Measurements from ENCODE around the gene ARID5A.
"Not testable (repeated sequence)": the region's sequence is repeated elsewhere in the genome, so short reads cannot be mapped to it uniquely, and the experiment has no call there.

The ARID5A gene

DNA sequence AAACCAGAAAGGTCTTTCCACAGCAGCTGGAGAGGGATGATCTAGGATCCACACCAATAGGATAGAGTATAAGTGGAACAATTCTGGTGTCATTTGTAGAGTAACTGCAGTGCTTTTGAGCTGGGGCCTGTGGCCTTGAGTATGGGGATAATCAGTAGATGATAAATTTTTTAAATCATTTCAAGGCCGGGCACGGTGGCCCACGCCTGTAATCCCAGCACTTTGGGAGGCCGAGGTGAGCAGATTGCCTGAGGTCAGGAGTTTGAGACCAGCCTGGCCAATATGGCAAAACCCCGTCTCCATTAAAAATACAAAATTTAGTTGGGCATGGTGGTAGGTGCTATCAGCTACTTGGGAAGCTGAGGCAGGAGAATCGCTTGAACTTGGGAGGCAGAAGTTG lies 20.9 kb downstream of the ARID5A start:
- DNase-seq = not testable (repeated sequence)

DNA sequence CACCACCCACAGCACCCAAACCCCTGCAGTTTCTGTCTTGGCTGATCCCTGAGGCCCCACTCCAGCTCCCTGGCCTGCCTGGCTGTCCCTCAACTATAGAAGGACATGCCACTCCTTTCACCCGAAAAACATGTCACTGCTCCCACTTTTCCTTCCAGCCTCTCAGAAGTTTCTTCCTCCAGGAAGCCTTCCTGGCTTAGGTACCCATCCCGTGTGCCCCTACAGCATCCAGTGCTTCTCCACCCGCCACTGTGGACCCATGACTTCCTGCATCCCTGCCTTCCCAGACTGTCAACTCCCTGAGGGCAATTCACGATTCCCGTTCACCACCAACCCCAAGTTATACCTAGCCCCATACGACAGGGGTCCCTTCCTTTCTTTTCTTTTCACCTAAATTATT lies 21.5 kb downstream of the ARID5A start:
- DNase-seq = no peak

DNA sequence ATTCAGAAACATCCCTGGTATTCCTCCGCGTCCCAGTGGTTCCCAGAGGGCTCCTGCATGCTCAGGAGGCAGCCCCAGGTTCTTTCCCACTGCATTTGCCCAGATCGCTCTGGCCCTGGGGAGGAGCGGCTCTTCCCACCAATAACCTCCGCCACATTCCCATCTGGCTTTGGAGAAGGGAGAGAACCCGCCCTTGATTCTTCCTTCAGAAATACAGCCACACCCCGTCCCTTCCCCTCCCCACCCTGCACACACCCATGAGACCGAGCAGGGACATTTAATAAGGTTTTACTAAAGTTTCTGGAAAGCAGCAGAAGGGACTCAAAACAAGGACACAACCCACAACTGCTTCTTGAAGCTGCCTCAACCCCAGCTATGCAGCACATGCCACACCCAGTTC lies 21.9 kb downstream of the ARID5A start:
- DNase-seq = no peak

DNA sequence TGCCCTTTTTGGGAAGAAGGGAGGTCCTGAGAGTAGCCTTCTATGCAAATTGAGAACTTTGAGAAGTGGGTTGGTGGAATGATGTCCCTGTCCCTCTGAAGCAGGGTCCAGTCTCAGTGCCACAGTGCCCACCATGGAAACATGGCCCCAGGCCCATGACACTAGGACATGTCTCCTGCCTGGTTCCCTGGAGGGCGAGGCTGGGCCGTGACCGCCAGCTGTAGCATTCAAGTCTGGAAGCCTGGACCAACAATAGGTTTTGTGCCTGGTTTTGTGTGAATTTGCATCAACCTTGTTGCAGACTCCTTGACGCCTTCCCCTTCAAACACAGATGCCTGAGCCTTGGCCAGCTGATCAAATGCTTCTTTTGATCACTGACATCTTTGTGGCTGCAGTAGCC lies 27.5 kb downstream of the ARID5A start:
- no peak for DNase-seq

DNA sequence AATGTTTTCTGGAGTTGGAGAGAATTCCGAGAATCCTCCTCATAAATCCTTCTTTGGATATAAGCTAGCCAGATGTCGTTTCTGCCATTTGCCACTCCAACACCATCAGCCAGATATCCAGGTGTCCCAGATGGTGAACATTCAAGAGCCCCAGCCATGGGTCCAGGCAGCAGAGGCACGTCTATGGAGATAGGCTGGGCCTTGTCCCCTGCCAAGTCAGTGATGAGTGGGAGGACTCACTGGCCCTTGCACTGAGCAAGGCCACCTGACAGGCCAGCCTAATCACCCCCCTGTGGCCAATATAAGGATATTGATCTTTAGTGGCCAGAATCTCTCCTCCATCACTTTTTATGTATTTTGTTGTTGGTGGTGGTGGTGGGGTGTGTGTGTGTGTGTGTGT lies 28.0 kb downstream of the ARID5A start:
- no peak for DNase-seq

DNA sequence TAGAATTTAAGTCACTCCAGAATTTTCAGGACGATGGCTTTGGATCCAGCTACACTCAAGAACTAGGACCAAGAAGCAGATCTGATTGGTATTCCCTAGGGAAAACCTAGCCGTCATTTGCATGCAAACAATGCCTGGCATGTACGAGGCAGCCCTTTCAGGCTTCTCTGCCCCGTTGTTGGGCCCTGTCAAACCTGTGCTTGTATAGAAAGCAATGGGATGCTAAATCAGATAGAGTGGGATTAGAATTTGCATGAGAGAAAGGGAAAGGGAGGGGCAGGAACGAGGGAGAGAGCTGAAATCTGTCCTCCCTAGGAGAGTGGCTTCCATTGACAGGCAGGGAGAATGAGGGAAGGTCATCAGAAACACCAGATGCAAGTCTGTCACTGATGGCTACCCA lies 28.6 kb downstream of the ARID5A start:
- DNase-seq = no peak

DNA sequence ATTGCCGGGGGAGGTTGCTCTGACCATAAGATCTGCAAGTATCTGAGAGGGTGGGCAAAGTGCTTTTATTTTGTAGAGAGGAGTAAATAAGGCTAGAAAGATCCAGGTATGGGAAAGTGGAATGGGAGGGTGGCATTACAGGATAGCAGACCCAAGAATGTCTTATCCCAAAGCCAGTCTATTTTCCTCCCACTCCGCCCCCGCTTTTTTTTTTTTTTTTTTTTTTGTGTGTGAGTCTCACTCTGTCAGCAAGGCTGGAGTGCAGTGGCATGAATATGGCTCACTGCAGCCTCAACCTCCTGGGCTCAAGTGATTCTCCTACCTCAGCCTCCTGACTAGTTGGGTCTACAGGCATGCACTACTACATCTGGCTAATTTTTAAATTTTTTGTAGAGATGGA lies 31.5 kb downstream of the ARID5A start:
- no peak for DNase-seq

DNA sequence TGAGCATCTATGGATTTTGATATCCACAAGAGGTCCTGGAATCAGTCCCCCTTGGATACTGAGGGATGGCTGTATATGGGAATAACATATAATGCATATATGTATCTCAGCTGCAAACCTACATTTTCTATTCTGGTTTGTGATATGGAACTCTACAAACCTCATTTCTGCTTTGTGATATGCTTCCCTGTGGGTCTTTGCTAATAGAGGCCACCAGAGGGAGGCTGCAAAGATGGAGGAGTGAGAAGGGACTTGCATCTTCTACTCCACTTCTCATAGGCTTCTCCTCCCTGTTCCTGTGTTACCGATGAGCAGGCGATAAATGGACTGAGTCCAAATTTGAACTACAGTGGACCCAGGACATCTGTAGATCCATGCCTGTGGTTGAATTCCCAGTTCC lies 37.8 kb downstream of the ARID5A start:
- no peak for DNase-seq

DNA sequence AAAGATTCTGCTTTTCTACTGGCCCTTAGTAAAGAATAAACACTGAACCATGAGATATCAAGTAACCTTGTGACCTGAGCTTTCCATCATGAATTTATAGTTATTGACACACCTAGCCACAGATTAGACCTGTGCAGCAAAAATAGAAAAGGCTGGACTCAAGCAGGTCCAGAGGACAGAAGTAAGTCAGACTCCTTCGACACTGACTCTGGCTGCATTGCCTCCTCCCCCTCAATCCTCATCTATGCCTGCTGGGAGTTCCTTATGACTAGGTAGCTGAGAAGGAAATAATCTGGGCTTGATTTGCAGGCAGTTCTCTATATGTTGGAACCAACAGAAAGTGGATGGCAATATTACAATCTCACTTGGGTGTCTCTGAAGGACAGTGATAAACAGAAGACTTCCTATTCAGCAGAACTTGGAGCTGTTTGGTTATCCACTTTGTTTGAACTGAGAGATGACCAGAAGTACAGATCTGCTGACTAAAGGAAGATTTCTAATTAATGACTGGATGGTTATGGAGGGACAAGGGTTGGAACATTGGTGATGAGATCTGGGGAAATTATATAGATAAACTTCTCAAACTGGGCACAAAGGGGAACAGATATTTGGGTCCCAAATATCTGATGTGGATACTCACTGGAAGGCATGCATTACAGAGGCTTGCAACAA lies 39.4 kb downstream of the ARID5A start:
- DNase-seq = no peak

DNA sequence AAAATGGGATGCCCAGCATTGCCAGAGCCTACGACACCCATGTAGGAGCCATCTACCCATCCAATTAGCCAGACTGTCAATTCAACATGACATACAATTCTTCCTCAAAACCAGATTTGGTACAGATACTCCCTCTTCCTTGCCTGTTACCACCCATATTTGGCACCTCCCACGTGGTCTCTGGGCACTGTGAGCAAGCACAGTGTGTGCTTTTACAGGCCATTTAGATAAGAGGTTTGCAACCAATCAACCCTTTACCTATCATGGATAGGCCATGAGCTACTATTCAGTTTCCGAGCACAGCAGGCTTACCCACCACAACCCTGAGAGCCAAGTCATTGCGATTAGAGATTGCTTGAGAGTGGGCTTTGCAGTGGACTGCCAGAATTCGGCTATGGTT lies 40.9 kb downstream of the ARID5A start:
- DNase-seq = no peak

DNA sequence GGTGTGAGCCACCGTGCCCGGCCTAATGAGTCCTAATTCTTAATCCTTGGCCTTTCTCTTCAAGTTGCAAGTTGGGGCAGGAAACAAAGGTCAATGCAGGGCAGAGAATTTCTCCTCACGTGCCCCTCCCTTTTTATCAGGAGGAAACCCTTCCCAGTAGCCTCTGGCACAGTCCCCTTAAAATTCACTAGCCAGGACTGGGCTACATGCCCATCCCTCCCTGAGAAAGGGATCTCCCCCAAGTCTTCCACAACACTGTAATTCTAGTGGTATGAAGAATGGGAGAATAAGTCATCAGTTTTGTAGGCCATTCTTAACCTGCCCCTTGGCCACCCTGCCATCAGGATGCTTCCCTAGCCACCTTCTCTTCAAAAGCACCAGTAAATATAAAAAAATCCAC lies 42.2 kb downstream of the ARID5A start:
- DNase-seq = no peak

DNA sequence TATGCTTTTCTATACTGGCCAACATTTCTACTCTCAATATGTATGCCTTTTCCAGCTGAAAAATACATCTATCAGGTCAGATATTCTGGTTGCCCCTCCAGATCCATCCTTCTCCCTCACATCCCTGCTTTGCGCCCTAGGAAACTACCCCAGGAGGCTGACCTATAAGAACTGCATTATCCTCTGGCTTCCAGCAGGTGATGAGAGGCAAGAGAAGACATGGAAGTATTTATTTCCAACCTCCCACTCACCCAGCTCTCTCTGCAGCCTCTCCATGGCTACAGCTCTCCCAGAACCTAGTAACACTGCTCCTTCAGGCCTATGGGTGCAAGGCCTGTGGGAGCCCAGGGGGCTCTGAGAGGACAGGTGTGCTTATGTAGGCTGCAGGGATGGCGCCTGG lies 42.9 kb downstream of the ARID5A start:
- no peak for DNase-seq

DNA sequence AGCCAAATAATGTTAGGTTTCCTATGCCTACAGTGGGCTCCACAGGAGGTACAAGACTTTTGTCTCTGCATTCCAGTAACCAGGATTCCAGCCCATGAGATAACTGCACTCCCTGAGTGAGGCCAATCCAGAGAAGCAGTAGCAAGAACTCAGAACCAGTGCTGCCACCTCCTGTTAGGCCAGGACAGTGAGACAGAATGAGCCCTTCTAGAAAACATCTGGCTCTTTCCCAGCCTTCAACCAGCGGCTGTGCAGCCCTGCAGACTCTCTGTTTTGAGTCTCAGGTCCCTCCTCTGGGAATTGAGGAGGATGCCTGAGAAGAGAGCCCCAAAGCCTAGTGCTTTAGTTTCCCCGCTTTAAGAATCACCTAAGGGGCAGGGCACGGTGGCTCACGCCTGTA lies 44.2 kb downstream of the ARID5A start:
- DNase-seq = no peak

DNA sequence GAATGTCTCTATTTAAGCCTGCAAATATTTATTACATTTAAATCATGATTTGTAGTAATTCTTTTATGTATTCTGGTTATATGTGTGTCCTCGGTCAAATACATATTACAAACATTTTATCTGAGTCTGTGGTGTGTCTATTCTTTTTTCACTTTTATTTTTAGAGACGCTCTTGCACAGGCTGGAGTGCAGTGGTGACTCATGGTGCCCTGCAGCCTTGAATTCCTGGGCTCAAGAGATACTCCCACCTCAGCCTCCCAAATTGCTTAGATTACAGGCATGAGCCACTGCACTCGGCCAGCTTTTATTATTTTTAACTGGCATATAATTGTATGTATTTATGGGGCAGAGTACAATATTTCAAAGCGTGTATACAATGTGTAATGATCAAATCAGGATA lies 47.5 kb downstream of the ARID5A start:
- DNase-seq = no peak

DNA sequence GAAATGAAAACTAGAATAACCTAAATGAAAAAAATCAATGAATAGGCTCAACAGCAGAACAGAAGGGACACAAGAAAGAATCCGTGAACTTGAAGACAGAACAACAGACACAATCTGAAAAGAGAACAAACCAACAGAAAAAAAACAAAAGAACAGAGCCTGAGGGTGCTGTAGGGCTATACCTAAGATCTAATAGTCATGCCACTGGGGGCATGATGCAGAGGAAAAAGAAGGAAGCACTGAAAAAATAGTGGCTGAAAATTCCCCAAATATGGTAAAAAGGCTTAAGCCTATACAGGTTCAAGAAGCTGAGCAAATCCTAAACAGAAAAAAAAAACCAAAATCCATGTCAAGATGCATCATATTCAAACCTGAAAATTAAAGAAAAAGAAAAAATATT lies 51.3 kb downstream of the ARID5A start:
- DNase-seq = no peak

DNA sequence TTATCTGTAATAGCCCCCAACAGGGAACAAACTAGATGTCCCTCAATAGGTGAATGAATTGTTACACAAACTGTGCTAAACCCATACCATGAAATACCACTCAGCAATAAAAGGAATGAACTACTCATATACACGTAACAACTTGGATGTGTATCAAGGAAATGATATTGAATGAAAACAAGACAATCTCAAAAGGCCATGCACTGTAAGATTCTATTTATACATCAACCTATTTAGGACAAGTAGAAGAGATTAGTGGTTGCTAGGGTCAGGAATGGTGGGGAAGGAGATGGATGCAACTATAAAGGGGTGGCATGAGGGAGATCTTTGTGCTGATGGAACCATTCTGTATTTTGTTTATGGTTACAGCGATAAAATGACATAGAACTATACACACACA lies 54.5 kb downstream of the ARID5A start:
- no peak for DNase-seq

DNA sequence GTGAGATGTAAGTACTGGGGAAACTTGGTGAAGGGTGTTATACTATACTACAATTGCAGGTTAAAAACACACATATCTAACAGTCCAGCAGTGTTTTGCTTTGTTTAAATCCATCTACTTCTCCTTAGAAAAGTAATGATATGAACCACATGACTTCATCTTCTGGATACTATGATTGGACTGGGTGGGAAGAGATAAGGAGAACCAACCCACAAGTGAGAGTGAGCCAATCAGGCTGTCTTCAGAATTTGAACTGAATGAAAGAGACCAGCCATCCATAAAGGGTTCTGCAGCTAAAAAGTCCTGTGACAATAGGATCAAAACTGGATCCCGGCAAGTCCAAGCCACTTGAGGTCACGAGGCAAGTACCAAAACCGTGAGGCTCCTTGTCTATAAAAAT lies 54.9 kb downstream of the ARID5A start:
- no peak for DNase-seq

DNA sequence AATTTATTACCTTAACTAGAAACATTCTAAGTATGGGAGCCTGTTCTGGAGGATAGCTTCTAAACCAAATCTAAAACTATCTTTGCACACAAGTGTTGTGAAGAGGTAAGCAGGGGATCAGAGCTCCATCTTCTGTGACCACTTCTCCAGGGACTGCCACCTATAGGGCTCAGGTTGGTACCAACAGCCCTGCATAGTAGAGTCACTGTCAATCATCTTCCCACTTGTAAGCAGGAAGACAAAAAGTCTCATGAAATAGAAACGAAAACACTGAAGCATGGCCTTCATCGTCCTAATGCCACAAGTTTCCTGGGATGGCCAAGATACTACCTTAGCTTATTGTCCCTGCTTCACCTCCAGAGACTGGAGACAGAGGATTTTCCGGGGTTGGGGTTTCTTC lies 57.7 kb downstream of the ARID5A start:
- no peak for DNase-seq

DNA sequence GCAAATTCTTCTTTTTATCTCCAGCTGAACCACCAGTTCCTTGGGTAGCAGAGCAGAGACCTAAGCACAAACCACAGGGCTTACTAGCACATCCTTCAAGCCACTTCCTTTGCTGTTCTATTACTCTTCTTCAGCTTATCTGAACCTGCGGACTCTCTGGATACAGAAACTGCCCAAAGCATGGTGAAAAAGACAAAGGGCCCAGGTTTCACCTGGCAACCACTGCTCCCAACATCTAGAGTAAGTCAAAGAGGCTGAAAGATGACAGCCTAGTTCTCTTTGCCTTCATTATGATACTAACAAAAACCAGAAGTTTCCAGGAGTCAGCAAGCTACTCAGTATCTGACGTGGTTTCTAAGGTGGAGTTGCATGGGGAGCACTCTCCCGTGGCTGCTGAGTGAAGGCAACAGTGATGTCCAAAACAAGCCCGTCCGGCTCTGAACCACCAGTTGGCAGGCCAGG lies 58.2 kb downstream of the ARID5A start:
- no peak for DNase-seq

DNA sequence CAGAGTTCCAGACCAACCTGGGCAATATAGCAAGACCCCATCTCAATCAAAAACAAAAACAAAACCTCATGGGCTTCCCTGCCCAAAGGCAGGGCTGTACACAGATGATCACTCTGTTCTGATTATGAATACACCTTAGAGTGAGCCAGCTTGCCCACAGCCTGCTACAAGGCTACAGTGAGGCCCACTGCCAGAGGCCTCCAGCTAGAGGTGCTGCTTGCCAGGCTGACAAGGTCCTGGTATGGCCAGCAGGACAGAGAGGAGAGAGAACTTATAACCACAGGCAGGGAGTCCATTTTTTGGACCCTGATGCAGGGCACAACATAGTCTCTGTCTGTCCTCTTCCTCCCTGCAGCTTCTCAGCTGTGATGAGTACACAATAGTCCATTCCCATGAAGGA lies 60.0 kb downstream of the ARID5A start:
- no peak for DNase-seq

DNA sequence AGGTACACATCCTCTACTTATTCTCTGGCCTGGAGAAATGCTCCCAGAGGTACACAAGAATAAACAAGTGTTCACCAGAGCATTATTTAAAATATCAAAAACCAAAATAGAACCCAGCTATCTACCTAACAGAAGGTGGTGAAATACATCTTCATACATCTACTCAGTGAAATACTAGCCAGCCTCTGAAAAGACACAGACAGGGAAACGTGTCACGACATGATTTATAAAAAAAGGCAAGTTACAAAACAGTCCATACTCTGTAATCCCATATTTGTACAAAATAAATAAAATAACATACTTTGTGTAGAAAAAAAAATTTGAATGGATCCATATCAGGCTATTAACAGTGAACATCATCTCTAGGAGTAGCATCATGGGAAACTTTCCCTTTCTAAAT lies 63.4 kb downstream of the ARID5A start:
- no peak for DNase-seq

DNA sequence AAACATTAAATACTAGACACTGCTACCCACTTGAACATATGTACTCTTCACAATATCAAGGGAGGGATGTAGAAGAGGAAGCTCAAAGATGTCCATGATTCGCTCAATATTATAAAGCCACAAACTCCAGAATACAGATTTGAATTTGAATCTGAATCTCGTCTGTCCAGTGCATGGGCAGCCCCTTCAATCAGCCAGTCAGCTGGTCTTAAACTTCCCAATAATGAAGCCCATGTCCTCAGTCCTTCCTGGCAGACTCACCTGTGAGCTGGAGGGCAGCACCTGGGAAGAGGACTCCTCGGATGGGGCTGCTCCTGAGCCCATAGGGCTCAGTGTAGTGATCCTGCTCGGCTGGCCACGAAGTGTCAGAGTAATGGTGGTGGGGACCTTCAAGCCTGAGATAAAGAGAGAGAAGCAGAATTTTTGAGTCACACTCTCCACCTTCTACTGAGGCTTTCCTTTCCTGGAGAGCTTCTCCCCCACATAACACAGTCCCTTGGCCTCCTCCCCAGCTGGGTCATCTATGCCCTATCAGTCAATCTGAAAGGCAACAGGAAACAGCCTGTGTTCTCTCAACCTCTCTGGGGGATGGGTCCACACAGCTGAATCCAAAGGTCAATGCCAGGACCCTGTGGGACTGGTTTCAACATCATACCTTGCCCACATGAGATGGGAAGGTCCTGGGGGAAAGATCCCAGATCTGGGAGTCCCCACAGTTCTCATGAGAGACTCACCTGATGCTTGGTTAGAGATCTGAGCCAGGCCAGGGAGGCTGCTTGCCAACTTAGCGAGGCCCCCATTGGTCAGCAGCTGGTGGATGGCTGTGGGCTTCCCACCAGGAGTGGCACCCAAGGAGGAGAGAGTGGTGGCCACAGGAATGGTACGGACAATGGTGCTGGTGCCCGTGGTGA lies 65.1 kb downstream of the ARID5A start:
- DNase-seq = no peak
